Cardiac muscle cell (in vitro differentiated cells and primary cell): ENCODE results near the gene MMP26. TPM values are rescaled to one million over a fixed set of nuclear protein-coding genes. Genes with fewer than 3 reads are reported as not detected.

Experiments used
- DNase-seq, 2 donors: peaks; one replicate each; pipeline versions ENCODE4 v3.0.0 to v3.0.0-alpha.2; 2010 to 2017; ENCODE audit warnings: low read depth in 1 of 2, low spot score in 1 of 2
- H3K27ac ChIP-seq: fragments of 200-600 bp; sonication (generic); 2 replicates; pipeline ENCODE4 v1.5.1; 2016
- H3K27me3 ChIP-seq: fragments of 200-600 bp; sonication (generic); 2 replicates; pipeline ENCODE4 v1.6.0; 2016; ENCODE audit warnings: control low read depth
- H3K36me3 ChIP-seq: fragments of 200-600 bp; sonication (generic); 2 replicates; pipeline ENCODE4 v1.5.1; 2016; ENCODE audit warnings: control low read depth
- H3K4me1 ChIP-seq: fragments of 200-600 bp; sonication (generic); 2 replicates; pipeline ENCODE4 v1.8.1; 2017; ENCODE audit warnings: low read depth, mild to moderate bottlenecking, mixed run types
- H3K4me3 ChIP-seq: fragments of 200-600 bp; sonication (generic); 2 replicates; pipeline ENCODE4 v1.5.1; 2016; ENCODE audit warnings: mild to moderate bottlenecking
- H3K9me3 ChIP-seq: fragments of 200-600 bp; sonication (generic); 2 replicates; pipeline ENCODE4 v1.5.1; 2017; ENCODE audit warnings: low read depth, mild to moderate bottlenecking, control low read depth
- polyA plus RNA-seq: library from polyadenylated mRNA; unstranded; fragments of >200 nt; fragmentation: Nextera tagmentation; extraction: Ambion mirVana; gene quantifications from 2 replicates; pipeline ENCODE4 v1.2.1, GENCODE V29; 2016
- total RNA-seq: library from RNA; depleted of rRNA; stranded (reverse); fragments of >200 nt; gene quantifications from 2 replicates; pipeline ENCODE4 v1.2.3, GENCODE V29; 2016
- TF ChIP-seq, protein P1 (sequence below): IDR thresholded peaks from 2 replicates; pipeline ENCODE4 v1.5.1; 2012; ENCODE audit warnings: low read depth, mild to moderate bottlenecking, low read length

Gene MMP26
- total and polyA plus RNA-seq, 2 experiments from 2014 or later: not detected

DNA sequence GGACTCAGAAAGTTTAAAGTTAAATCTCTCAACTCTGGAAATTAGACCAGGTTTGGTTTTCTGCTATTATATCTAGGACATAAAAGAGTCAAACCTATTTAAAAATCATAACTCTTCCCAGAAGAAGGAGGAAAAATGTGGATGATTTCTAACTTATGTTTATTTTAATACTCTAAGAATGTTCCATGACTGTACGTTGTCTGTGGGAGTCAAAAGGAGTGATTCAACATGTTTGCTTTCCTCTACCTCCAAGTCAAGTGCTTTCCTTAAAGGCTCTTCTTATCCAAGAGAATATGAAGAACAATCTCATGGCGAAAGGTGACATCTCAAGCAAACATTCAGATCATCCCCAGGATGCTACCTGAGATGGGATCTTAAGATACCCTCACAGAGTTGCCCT lies 39.2 kb upstream of the MMP26 start:
- H3K27me3 ChIP-seq: no peaks in the 10 kb centered on the region
- no peak overlapping the region for H3K27ac ChIP-seq
- DNase-seq: no peak
- H3K4me3 ChIP-seq: no peak overlapping the region
- peaks cover 4% of the 10 kb centered on the region for H3K4me1 ChIP-seq
- no peaks in the 10 kb centered on the region for H3K36me3 ChIP-seq
- TF ChIP-seq, protein P1, sequence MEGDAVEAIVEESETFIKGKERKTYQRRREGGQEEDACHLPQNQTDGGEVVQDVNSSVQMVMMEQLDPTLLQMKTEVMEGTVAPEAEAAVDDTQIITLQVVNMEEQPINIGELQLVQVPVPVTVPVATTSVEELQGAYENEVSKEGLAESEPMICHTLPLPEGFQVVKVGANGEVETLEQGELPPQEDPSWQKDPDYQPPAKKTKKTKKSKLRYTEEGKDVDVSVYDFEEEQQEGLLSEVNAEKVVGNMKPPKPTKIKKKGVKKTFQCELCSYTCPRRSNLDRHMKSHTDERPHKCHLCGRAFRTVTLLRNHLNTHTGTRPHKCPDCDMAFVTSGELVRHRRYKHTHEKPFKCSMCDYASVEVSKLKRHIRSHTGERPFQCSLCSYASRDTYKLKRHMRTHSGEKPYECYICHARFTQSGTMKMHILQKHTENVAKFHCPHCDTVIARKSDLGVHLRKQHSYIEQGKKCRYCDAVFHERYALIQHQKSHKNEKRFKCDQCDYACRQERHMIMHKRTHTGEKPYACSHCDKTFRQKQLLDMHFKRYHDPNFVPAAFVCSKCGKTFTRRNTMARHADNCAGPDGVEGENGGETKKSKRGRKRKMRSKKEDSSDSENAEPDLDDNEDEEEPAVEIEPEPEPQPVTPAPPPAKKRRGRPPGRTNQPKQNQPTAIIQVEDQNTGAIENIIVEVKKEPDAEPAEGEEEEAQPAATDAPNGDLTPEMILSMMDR: no peak
- H3K9me3 ChIP-seq: no peaks in the 10 kb centered on the region

DNA sequence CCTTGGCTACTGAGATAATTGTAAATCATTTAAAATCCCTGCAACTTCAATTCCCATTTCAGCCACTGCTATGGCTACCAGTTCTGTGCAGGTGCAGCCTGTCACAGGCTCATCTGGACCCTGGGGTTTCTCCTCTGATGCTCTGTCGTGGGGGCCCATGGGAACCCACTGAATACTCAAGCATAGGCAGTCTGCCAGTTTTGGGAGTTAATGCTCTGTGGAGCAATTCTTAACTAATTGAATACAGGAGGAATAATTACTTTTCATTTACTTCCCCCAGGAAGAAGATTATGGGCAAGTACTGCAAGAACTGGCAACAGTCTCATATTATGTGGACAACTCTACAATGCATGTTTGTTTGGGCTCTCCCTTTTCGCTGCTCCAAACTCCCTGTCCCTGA lies 32.8 kb upstream of the MMP26 start:
- TF ChIP-seq, protein P1: no peak
- no peak for DNase-seq
- Histone ChIP-seq H3K9me3 (no peaks in the 10 kb centered on the region), H3K27me3 (no peaks in the 10 kb centered on the region), H3K4me1 (no peaks in the 10 kb centered on the region), H3K27ac (no peak overlapping the region), H3K4me3 (no peak overlapping the region), H3K36me3 (no peaks in the 10 kb centered on the region)

DNA sequence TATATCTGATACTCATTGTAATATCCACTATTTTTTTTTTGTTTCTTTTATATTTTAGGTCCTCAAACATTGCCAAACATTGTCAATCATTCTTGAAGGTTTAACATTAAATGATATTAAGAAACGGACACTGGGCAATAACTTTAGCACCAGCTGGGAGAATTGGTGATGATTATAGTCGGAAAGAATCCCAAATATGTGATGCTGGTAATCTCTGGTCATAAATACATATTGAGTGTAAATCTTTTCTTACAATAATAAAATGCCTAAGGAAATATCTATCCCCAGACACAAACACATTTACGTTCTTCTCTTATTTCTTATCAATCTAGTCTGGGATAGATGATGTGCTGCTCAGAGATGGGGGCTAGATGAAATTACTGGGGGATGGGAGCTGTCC lies 32.1 kb upstream of the MMP26 start:
- H3K4me3 ChIP-seq: no peak overlapping the region
- TF ChIP-seq, protein P1: no peak
- no peak overlapping the region for H3K27ac ChIP-seq
- no peaks in the 10 kb centered on the region for H3K4me1 ChIP-seq
- no peaks in the 10 kb centered on the region for H3K36me3 ChIP-seq
- peak in 1 of 2 donors; percentile 1 for DNase-seq
- H3K9me3 ChIP-seq: no peaks in the 10 kb centered on the region
- no peaks in the 10 kb centered on the region for H3K27me3 ChIP-seq

DNA sequence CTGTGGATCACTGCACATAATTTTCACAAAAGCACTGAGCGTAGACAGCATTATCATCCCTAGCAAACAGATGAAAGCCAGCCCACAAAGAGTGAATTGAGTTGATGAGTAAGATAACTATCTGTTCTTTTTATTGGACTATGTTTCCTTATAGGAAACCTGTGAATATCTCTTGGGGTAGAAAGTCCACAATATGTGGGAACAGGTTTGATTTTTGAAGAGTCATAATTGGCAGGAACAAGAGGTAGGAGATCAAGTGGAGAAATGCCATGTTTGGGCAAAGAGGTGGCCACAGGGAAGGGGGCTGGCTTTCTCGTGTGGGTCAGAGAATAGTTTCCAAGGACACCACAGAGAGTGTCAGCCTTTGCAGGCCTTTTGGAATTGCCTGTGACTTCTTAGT lies 30.8 kb upstream of the MMP26 start:
- DNase-seq: no peak
- no peaks in the 10 kb centered on the region for H3K36me3 ChIP-seq
- H3K27ac ChIP-seq: no peak overlapping the region
- H3K4me1 ChIP-seq: no peaks in the 10 kb centered on the region
- TF ChIP-seq, protein P1: no peak
- H3K9me3 ChIP-seq: no peaks in the 10 kb centered on the region
- H3K4me3 ChIP-seq: no peak overlapping the region
- H3K27me3 ChIP-seq: no peaks in the 10 kb centered on the region

DNA sequence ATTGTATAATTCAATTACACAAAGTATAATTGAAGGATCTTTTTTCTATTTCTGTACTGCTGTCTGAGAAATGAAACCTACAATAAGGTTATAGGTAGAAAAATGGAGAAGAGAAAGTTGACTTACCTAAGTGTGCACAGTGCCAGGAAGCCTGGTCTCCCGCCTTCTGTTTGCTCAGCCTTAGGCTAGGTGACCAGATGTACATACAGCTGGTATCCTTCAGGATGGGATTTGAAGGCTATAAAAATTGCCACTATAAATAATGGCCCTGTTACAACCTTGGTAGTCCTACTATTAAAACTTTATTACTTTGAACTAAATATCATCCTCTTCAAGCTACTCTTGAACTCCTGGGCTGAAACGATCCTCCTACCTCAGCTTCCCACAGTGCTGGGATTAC lies 26.6 kb upstream of the MMP26 start:
- no peaks in the 10 kb centered on the region for H3K36me3 ChIP-seq
- H3K4me1 ChIP-seq: no peaks in the 10 kb centered on the region
- no peak for DNase-seq
- TF ChIP-seq, protein P1: no peak
- no peaks in the 10 kb centered on the region for H3K9me3 ChIP-seq
- H3K27ac ChIP-seq: no peak overlapping the region
- no peak overlapping the region for H3K4me3 ChIP-seq
- no peaks in the 10 kb centered on the region for H3K27me3 ChIP-seq

DNA sequence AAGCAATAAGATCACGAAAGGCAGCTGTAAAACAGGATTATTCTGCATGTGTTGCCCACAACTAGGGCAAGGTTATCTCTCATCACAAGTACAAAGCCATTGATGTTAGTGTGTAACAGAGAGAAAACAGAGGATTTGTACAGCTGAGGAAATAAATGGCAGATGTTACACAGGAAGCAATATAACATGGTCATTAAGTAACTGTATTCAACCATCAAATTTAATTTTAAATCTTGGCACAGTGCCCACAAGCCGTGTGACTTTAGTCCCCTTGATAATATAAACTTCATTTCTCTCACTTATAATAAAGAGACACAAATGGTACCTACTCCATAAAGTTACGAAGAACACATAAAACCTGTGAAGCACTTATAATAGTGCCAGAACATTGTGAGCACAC lies 24.2 kb upstream of the MMP26 start:
- DNase-seq: no peak
- Histone ChIP-seq H3K27me3 (no peaks in the 10 kb centered on the region), H3K9me3 (no peaks in the 10 kb centered on the region), H3K4me1 (no peaks in the 10 kb centered on the region), H3K4me3 (no peak overlapping the region), H3K27ac (no peak overlapping the region), H3K36me3 (no peaks in the 10 kb centered on the region)
- TF ChIP-seq, protein P1: no peak
